HUDEP-2 (cell line): ENCODE results near the gene ZSWIM6.
"Not testable (repeated sequence)": the region's sequence is repeated elsewhere in the genome, so short reads cannot be mapped to it uniquely, and the experiment has no call there.

Experiments
- DNase-seq, 76 experiments: peaks; one replicate each; lab custom pipeline; 2025; ENCODE audit not compliant: unreplicated experiment in 76 of 76; lab: John Stamatoyannopoulos, UW

ZSWIM6 gene

GRCh38 chr5:61402970-61403900 lies 71.2 kb downstream of the ZSWIM6 start:
- DNase-seq, result no peak

GRCh38 chr5:61405511-61406295 lies 73.6 kb downstream of the ZSWIM6 start:
- no peak for DNase-seq

- DNase-seq, result not testable (repeated sequence)
These were observed 74.4 kb downstream of the ZSWIM6 start for GRCh38 chr5:61406497-61406896.

- no peak for DNase-seq
These were observed 75.7 kb downstream of the ZSWIM6 start for GRCh38 chr5:61407706-61408270.

GRCh38 chr5:61408476-61409168 lies 76.6 kb downstream of the ZSWIM6 start:
- peak in 75 of 76 experiments; percentile 25 to 98 (median 92) for DNase-seq

GRCh38 chr5:61409568-61409967 lies 77.5 kb downstream of the ZSWIM6 start:
- DNase-seq, result no peak

- no peak for DNase-seq
These were observed 78.8 kb downstream of the ZSWIM6 start for GRCh38 chr5:61410811-61411210.

- no peak for DNase-seq
These were observed 80.3 kb downstream of the ZSWIM6 start for GRCh38 chr5:61412361-61412760.

GRCh38 chr5:61413205-61413604 lies 81.1 kb downstream of the ZSWIM6 start:
- DNase-seq, result not testable (repeated sequence)

- no peak for DNase-seq
These were observed 82.7 kb downstream of the ZSWIM6 start for GRCh38 chr5:61414806-61415205.

GRCh38 chr5:61416010-61416409 lies 84.0 kb downstream of the ZSWIM6 start:
- DNase-seq, result no peak

GRCh38 chr5:61416420-61416819 lies 84.4 kb downstream of the ZSWIM6 start:
- DNase-seq, result no peak

GRCh38 chr5:61417340-61417739 lies 85.3 kb downstream of the ZSWIM6 start:
- no peak for DNase-seq

GRCh38 chr5:61417851-61418250 lies 85.8 kb downstream of the ZSWIM6 start:
- no peak for DNase-seq

- no peak for DNase-seq
These were observed 87.0 kb downstream of the ZSWIM6 start for GRCh38 chr5:61419106-61419505.

GRCh38 chr5:61420016-61420415 lies 88.0 kb downstream of the ZSWIM6 start:
- DNase-seq, result no peak

GRCh38 chr5:61421262-61421661 lies 89.2 kb downstream of the ZSWIM6 start:
- DNase-seq, result not testable (repeated sequence)

GRCh38 chr5:61423487-61424145 lies 91.6 kb downstream of the ZSWIM6 start:
- no peak for DNase-seq

GRCh38 chr5:61425918-61426317 lies 93.9 kb downstream of the ZSWIM6 start:
- DNase-seq, result no peak

- no peak for DNase-seq
These were observed 97.8 kb downstream of the ZSWIM6 start for GRCh38 chr5:61429906-61430305.
